Measurements from ENCODE around the gene MYT1.

The MYT1 gene

GRCh38 chr20:64139199-64140060, 24.8 kb upstream of the MYT1 start:
- DNase-seq (ENCODE audit: low read depth in 1 of 2, low spot score in 1 of 2) = no peak

GRCh38 chr20:64140061-64140931, 24.0 kb upstream of the MYT1 start:
- DNase-seq (ENCODE audit: low read depth in 1 of 2, low spot score in 1 of 2) = no peak

DNA sequence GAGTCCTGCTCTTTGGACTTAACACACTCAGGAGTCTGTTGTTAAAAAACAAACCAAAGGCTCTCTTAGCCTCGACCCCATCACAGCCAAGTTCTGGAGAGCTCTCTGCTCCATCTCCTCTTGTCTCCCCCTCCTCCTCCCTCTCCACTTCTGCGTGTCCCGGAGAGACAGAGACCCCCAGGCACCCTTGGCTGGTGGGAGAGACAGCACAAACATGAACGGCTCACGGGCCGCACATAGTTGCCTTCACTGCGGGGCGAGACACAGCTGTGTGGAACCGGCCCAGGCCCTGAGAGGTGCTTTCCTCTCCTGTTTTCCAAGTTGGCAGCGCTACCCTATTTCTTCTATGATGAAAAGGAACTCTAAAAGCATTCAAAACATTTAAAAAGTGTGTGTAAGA, 23.3 kb upstream of the MYT1 start:
- no peak for DNase-seq (ENCODE audit: low read depth in 1 of 2, low spot score in 1 of 2)

DNA sequence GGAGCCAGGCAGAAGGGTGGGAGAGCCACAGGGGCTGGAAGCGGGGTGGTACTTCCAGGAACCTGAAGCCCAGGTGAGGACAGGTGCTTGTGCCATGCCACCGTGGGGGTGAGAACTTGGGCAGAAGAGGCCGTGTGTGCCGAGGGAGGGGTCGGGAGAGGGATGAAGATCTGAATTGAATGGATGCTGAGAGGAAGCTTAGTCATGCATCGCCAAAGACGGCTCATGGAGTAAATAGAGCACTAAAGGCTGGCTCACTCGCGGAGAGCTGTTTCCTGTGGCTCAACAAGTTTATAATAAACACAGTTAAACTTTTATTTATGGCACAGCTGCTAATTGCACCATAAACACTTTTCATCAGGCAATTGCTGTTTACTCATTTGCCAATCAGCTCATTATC, 21.7 kb upstream of the MYT1 start:
- DNase-seq (ENCODE audit: low read depth in 1 of 2, low spot score in 1 of 2) = no peak

- no peak for DNase-seq (ENCODE audit: low read depth in 1 of 2, low spot score in 1 of 2)
Observed at GRCh38 chr20:64143018-64143801, 21.0 kb upstream of the MYT1 start.

- no peak for DNase-seq (ENCODE audit: low read depth in 1 of 2, low spot score in 1 of 2)
Observed at GRCh38 chr20:64144144-64144912, 19.9 kb upstream of the MYT1 start.

DNA sequence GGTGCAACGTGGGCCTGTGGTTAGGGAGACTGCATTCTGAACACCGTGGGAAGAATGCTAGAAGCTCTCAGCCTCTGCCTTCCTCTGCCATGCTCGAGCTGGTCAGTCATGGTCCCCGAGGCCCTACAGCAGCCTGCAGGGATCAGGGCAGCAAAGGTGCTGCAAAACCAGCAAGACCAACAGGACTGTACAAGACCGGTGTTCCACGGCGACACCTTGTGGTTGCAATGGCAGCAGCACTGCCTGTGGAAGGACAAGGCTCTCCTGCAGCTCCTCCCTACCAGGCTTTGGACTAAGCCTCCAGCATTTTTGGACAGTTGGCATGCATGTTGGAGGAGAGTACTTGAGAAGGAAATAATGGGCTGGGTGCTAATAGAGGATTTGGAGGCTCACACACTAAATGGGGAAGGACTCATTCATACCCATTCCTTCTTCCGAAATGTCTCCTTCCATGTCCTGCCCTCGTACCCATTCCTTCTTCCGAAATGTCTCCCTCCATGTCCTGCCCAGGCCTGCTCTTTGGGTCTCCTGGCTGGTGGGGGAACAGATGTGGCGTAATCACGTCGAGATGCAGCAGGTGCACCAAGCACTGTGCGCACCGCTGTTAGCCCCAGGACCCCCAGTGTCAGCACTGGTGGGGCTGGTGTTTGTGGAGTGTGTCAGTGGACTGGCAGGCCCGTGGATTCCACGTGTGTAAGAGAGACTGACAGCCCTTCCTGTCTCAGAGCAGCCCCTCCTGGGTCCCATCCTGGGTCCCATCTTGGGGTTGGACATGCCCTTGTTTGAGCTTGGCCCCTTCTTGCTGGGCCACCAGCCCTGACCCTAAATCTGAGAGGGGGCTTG, 18.6 kb upstream of the MYT1 start:
- DNase-seq (ENCODE audit: low read depth in 1 of 2, low spot score in 1 of 2) = no peak

GRCh38 chr20:64146301-64146935, 17.8 kb upstream of the MYT1 start:
- DNase-seq (ENCODE audit: low read depth in 1 of 2, low spot score in 1 of 2) = no peak

DNA sequence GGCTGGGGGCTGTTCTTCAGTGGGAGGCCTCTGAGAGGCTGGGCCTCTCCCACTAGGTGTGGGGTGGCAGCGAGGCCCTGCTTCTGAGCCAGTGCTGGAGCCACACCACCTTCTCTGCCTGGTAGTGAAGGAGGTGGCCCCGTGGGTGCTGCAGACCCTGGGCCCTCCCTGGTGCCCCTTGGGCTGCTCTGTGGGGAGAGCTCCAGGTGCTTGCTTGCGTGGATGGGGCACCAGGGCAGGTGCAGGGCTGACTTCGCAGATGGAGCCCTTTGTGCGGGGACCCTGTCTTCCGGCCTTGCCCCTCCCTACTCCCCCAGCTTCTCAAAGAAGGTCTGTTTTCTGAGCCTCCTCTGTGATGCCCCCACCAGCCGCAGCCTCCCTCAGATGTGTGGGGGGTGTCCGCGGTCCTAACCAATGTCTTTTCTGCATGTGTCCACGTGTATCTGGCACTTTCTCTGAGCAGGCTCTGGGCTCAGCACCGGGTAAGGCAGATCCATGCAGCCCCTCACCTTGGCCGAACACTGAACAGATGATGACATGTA, 17.2 kb upstream of the MYT1 start:
- DNase-seq (ENCODE audit: low read depth in 1 of 2, low spot score in 1 of 2) = no peak

GRCh38 chr20:64148581-64148980, 15.7 kb upstream of the MYT1 start:
- no peak for DNase-seq (ENCODE audit: low read depth in 1 of 2, low spot score in 1 of 2)

DNA sequence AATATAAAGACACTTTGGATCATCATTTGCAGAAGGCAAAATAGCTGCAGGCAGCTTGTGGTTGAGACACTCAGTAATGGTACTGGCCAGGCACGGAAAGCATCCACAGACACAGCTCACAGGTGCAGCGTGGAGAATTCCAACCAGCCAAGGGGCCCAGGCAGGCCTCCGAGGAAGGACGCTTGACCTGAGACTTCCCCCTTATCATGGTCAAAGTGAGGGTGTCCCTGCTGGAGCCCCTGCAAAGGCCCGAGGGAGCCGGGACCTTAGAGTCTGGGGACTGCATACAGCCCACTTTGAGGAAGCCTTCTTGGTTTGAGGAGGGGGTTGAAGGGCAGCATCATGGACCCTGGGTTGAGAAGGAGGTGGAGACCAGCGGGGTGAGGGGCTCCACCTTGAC, 15.1 kb upstream of the MYT1 start:
- no peak for DNase-seq (ENCODE audit: low read depth in 1 of 2, low spot score in 1 of 2)

- DNase-seq (ENCODE audit: low read depth in 1 of 2, low spot score in 1 of 2) = no peak
Observed at GRCh38 chr20:64149809-64150560, 14.3 kb upstream of the MYT1 start.

DNA sequence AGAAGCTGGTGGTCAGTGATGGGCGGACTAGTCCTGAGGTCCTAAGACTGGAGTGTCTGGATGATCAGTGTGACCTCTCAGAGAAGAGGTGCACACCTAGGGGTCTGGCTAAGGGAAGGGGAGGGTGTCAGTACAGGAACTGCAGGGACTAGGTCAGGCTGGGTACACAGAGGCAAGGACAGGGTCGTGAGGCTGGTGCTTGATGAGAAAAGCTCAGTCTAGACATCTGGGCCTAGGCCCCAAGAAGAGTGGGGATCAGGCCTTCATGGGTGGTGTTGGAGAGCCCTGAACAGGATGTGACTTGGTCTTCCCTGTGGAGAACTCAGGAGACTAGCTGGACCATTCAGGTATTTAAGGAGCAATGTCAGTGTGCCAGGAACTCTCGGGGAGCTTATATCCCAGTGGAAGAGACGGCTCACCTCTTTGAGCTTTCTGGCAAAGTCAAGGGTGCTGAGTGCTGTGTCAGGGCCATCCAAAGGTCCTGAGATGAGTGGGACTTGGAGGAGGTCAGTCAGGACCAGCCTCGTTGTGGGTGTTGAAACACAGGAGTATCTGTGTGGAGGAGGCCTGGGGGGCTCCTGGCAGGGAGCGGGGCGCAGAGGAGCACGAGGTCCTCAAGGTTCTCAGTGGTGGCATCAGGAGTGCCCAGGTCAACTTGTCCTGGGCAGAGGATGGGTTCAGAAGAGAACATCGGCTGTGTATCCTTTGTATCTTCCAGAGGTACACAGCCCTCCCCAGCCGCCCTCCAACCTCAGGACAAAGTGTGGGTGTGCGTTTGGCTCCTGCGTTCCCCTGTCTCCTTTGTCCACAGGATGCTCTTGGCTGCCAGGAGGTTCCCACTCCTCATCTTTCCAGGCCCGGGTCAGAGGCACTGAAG, 13.3 kb upstream of the MYT1 start:
- no peak for DNase-seq (ENCODE audit: low read depth in 1 of 2, low spot score in 1 of 2)

DNA sequence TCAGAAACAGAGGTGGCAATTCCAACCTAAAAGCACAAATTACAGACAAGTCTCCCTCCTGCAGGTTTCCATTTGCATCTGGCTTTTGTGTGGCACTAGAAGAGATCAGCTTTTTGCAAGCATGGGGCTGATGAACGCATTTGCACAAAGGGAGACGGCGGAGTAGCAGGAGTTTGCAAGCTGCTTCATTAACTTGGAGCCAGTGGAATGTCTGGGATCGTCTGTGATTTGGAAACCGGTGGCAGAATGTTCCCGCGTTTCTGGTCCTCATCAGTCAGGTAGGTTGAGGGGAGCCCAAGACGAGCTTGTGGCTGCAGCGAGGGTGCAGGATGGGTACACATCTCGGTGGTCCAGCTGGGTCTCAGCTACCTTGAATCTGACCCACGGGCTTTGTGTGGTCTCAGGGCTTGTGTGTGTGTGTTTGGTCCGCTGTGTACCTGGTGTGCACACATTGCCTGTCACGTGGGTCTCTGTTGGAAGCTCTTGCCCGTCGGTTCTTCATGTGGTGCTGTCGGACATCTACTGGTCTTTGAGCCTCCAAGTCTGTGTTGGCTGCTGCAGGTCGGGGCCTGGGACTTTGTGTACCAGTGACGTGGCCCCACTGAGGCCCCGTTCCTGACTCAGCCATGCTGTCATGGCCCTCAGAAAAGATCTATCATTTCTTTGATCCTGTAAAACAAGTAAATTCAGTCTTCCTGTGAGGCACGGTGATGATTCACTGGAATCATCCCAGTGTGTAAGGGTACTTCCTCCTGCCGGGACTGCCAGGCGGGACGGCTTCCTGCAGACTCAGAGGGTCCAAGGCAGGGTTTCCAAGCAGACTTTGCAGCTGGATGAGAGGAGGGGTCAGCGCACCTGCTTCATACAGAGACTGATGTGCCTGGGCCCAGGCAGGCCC, 12.4 kb upstream of the MYT1 start:
- no peak for DNase-seq (ENCODE audit: low read depth in 1 of 2, low spot score in 1 of 2)

- no peak for DNase-seq (ENCODE audit: low read depth in 1 of 2, low spot score in 1 of 2)
Observed at GRCh38 chr20:64152906-64153305, 11.3 kb upstream of the MYT1 start.

- DNase-seq (ENCODE audit: low read depth in 1 of 2, low spot score in 1 of 2) = no peak
Observed at GRCh38 chr20:64153410-64153809, 10.8 kb upstream of the MYT1 start.
